ENCODE results near the gene HYAL1. TPM values are rescaled to one million over a fixed set of nuclear protein-coding genes. Genes with fewer than 3 reads are reported as not detected.
"Not testable (repeated sequence)": the region's sequence is repeated elsewhere in the genome, so short reads cannot be mapped to it uniquely, and the experiment has no call there.

Gene HYAL1
- total RNA-seq, 2 experiments from 2014 or later: 0.35 TPM; not detected in 1

DNA sequence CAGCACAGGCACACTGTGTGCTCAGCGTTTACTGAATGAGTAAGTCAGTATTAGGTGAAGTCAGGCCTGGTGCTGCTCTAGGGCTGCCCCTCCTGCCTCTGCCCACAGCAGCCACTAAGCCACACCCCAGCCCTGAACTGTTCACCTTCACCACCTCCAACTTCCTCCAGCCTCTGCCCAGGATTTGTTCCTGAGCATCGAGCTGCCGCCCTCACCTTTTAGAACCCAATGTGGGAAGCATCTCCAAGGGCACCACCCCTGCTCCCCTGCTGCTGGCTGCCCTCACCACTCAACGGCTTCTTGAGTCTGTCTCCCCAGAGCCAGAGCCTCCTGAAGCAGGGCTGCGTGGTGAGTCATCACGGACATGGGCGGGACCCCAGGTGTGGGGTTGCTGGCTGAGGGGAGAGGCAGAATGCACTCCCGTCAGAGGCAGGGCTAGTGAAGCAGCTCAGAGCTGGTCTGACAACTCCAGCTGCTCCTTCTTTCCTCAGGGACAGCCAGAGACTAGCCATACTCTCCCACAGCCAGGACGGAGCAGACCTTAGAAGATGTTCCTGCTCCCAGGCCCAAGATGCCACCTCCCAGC is 13.4 kb upstream of the HYAL1 start:
- Mint-ChIP-seq H3K4me1 (peaks cover 30% of the 10 kb centered on the region), H3K4me3 (peak overlapping the region; percentile 46), H3K9me3 (no peaks in the 10 kb centered on the region), H3K27ac (peak overlapping the region; percentile 55), H3K36me3 (peaks cover 5% of the 10 kb centered on the region), H3K27me3 (no peaks in the 10 kb centered on the region)
- peak; percentile 69 for DNase-seq

DNA sequence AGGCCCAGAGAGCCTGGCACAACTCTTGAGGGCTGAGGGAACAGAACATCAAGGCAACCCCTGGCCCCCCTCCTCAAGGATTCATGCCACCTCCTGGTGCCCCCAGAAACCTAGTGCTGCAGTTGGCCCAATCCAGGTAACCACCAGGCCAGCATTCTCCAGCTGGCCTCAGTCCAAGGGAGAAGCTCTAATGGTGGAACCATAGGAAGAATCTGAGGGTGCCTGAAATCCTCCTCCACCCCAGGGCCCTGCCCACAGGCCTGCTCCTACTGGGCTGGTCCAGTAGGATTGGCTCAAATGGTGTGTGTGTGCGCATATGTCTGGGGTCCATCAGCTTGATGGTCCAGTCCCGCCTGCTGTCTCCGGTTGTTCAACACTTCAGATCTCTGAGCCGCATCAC is 11.4 kb upstream of the HYAL1 start:
- no peak overlapping the region for H3K4me3 Mint-ChIP-seq
- H3K9me3 Mint-ChIP-seq: no peaks in the 10 kb centered on the region
- peaks cover 25% of the 10 kb centered on the region for H3K4me1 Mint-ChIP-seq
- no peak for DNase-seq
- H3K36me3 Mint-ChIP-seq: peaks cover 3% of the 10 kb centered on the region
- no peak overlapping the region for H3K27ac Mint-ChIP-seq
- H3K27me3 Mint-ChIP-seq: no peaks in the 10 kb centered on the region

DNA sequence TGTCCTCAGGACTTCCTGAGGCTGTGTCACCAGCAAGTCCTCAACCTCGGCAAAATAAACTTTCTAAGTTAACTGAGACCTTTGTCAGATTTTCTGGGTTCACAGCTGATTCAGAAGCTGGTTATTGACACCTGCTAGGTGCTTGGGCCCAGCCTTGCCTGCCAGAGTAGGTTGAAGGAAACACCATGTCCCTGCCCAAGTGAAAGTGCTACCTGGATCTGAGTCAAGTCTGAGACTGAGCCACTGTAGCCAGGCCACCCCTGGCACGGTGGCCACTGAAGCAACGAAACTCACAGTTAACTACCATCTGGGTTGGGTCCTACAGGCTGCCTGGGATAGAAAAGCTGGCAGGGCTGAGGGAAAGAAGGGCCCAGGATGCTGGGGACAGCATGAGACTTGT is 11.0 kb upstream of the HYAL1 start:
- peaks cover 3% of the 10 kb centered on the region for H3K36me3 Mint-ChIP-seq
- H3K4me1 Mint-ChIP-seq: peaks cover 22% of the 10 kb centered on the region
- H3K27ac Mint-ChIP-seq: no peak overlapping the region
- no peaks in the 10 kb centered on the region for H3K9me3 Mint-ChIP-seq
- no peak for DNase-seq
- H3K4me3 Mint-ChIP-seq: no peak overlapping the region
- no peaks in the 10 kb centered on the region for H3K27me3 Mint-ChIP-seq

DNA sequence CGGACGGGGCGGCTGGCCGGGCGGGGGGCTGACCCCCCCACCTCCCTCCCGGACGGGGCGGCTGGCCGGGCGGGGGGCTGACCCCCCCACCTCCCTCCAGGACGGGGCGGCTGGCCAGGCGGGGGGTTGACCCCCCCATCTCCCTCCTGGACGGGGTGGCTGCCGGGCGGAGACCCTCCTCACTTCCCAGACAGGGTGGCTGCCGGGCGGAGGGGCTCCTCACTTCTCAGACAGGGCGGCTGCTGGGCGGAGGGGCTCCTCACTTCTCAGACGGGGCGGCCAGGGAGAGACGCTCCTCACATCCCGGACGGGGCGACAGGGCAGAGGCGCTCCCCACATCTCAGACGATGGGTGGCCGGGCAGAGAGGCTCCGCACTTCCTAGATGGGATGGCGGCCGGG is 8.7 kb upstream of the HYAL1 start:
- not testable (repeated sequence) for H3K36me3 Mint-ChIP-seq, DNase-seq, H3K4me3 Mint-ChIP-seq, H3K27me3 Mint-ChIP-seq, H3K27ac Mint-ChIP-seq, H3K9me3 Mint-ChIP-seq
- H3K4me1 Mint-ChIP-seq: peaks cover 13% of the 10 kb centered on the region

DNA sequence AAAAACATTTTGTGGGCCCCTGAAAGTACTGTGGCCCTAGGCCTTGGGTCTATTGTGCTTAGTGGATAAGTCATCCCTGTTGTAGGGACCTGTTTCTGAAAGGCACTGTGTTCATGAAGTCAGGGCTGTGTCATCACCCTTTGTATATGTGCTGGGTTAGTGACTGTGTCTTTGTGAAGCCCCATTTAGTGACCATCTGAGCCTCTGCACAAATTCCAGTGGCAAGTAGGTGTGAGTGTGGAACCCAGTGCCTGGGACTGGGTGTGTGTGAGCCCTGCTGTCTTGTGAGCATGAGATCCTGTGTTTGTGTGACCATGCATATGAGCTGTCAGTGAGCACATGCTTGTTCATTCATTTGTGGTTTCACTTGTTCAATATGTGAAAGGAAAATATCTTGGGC is 1.2 kb upstream of the HYAL1 start:
- Mint-ChIP-seq H3K4me1 (peaks cover 17% of the 10 kb centered on the region), H3K4me3 (no peak overlapping the region), H3K36me3 (no peaks in the 10 kb centered on the region), H3K9me3 (peaks cover 1% of the 10 kb centered on the region), H3K27me3 (no peaks in the 10 kb centered on the region), H3K27ac (no peak overlapping the region)
- DNase-seq: no peak

DNA sequence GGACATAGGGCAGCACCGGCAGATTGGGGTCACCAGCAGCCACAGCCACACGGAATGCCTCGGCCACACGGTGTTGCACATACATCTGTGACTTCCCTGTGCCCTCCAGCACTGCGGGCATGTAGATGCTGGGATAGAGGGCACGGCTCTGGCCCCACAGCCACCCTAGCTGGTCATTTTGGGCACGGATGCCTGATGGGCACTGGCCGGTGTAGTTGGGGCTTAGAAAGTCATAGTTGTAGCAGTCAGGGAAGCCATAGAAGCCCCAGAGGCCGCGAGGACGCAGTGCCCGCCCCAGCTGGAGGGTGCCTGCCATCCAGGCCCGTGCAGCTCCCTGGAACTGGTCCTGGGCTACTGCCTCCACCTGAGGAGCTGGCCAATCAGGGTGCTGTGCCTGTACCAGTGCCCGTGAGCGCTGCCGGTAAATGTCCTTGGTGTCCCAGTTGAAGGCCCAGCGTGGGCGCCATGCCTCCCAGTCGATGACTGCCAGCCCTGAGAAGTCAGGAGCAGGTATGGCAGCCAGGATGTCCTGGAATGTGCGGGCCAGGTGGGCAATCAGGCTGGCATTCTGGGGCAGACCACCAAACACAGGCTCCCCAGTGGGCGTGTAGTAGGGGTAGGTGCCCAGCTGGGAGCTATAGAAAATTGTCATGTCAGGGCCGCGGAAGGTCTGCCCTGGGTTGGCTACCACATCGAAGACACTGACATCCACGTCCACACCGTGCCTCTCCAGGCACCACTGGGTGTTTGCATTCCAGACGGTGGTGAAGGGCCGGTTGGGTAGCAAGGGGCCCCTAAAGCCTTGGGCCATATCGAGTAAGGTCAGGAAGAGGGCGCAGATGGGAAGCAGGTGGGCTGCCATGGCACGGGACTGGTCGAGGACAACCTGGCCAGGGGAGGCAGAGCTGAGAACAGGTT is 1.0 kb downstream of the HYAL1 start:
- Mint-ChIP-seq H3K4me3 (no peak overlapping the region), H3K27me3 (no peaks in the 10 kb centered on the region), H3K36me3 (no peaks in the 10 kb centered on the region), H3K27ac (no peak overlapping the region), H3K4me1 (peaks cover 23% of the 10 kb centered on the region), H3K9me3 (no peaks in the 10 kb centered on the region)
- DNase-seq: no peak

DNA sequence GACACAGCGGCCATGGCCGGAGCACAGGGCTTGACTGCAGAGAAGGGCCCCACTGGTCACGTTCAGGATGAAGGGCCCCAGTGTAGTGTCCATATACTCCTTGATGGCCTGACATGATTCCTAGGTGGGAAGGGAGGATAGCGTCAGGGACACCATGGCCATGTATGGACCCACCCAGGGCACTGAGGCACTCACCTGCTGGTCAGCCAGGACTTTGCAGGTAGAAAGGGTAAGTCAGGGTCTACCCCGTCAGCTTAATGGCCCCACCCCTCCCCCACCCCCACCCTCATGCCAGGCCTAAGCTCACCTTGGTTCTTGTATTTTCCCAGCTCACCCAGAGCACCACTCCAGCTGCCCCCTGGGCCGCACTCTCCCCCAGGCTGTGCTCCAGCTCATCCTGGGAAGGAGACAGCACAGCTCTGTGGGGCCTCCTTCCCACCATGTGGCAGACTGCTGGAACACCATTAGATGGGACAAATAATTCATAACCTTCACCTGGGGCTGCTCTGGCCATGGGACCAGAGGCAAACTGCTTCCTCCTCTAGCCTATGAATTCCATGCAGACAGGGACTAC is 2.6 kb downstream of the HYAL1 start:
- Mint-ChIP-seq H3K9me3 (no peaks in the 10 kb centered on the region), H3K4me1 (peaks cover 23% of the 10 kb centered on the region), H3K4me3 (peak overlapping the region; percentile 92), H3K27ac (peak overlapping the region; percentile 98), H3K27me3 (no peaks in the 10 kb centered on the region), H3K36me3 (peaks cover 4% of the 10 kb centered on the region)
- DNase-seq: no peak

DNA sequence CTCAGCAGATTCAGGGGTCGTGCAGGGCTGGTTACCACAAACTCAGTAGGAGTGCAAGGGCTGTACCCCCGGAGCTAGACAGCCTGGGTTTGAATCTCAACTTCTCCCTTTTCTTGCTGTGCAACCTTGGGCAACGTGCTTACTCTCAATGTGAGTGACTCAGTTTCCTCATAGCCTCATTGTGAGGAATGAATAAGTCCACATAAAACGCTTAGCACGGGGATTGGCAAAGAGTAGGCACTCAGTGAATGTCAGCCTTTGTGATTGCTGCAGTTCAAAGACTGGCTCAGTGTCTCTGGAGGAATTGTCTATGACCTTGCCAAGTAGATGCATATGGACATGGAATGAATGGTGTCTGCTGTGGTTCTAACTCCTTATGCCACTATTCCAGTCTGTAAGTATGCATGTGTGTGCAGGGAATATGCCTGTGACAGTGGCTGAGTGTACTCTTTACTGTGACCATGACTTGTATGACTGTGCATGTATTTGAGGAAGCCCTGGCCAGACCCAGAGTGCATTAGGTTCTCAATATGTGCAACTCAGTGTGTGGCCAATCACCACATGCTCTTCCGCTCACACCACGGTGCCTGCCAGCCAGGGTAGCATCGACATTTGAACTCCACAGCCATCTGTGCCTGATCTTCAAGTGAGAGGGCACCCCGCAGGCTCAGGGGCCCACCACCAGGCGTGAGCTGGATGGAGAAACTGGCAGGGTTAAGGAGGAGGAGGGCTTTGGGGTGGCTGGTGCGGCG is 3.3 kb downstream of the HYAL1 start:
- H3K27ac Mint-ChIP-seq: peak overlapping the region; percentile 98
- H3K4me3 Mint-ChIP-seq: peak overlapping the region; percentile 92
- H3K36me3 Mint-ChIP-seq: peaks cover 4% of the 10 kb centered on the region
- H3K4me1 Mint-ChIP-seq: peaks cover 23% of the 10 kb centered on the region
- no peak for DNase-seq
- H3K9me3 Mint-ChIP-seq: no peaks in the 10 kb centered on the region
- H3K27me3 Mint-ChIP-seq: no peaks in the 10 kb centered on the region

DNA sequence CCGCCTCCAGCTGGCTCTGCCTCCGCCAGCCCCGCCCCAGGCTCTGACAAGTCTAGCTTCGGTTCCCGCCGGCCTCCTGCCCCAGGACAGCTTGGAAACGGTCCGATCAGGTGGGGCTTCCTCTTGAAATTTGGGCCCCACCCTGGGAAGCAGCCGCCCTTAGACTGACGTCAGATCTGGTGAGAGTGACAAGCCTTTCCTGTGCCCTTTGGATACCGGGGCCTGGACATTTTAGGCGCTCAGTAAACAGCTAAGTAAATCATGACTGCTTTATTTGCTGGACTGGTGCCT is 3.8 kb downstream of the HYAL1 start:
- Mint-ChIP-seq H3K36me3 (peaks cover 4% of the 10 kb centered on the region), H3K4me1 (peaks cover 19% of the 10 kb centered on the region), H3K4me3 (peak overlapping the region; percentile 92), H3K9me3 (no peaks in the 10 kb centered on the region), H3K27ac (peak overlapping the region; percentile 98), H3K27me3 (no peaks in the 10 kb centered on the region)
- no peak for DNase-seq

DNA sequence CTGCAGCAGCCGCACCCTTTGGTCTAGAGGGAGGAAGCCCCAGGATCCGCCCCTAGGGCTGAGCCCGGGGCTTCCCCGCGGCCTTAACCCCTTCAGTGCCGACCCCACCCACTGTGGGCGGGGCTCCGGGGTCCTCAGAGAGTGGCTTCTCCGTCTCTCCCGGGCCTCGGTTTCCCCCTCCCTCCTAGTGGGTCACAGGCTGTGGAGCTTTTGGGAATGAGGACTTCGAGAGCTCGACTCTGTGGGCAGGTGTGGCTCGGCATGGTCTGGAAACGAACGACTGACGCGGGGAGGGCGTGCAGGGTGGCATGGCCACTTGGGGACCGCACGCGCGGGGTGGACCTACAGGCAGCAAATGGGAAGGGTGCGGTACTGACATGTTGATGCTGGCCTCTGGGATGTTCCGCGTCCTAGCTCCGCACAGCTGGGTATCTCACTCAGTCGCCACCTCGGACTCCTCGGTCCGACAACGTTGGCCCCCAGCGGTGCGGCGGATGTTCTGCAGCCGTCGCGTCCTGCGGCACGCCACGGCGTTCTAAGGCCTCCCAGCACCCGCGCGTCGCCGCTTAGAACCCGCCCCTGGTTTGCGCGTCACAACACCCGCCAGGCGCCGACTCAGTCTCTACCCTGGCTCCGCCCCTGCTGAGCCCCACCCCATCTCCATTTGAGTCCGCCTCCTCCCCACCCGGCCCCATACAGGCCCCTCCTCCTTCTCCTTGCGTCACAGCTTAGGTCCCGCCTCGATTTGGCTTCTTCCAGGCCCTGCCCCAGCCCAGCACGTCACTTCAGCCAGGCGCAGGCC is 4.3 kb downstream of the HYAL1 start, which contains the start of the genes HYAL3 and NAA80:
Gene HYAL3, minus strand, starts transcription at position 570 of the 802 bp plus-strand sequence. CDS start 3,803 bp downstream, outside the sequence.
Gene NAA80, minus strand, starts transcription at position 570 of the 802 bp plus-strand sequence. CDS start 1,942 bp downstream, outside the sequence.
- peaks cover 17% of the 10 kb centered on the region for H3K4me1 Mint-ChIP-seq
- DNase-seq: peak; percentile 99
- peaks cover 4% of the 10 kb centered on the region for H3K36me3 Mint-ChIP-seq
- peak within 1 kb of the TSS; percentile 98 for H3K27ac Mint-ChIP-seq
- H3K4me3 Mint-ChIP-seq: peak within 1 kb of the TSS; percentile 92
- H3K9me3 Mint-ChIP-seq: no peaks in the 10 kb centered on the region
- H3K27me3 Mint-ChIP-seq: no peaks in the 10 kb centered on the region

DNA sequence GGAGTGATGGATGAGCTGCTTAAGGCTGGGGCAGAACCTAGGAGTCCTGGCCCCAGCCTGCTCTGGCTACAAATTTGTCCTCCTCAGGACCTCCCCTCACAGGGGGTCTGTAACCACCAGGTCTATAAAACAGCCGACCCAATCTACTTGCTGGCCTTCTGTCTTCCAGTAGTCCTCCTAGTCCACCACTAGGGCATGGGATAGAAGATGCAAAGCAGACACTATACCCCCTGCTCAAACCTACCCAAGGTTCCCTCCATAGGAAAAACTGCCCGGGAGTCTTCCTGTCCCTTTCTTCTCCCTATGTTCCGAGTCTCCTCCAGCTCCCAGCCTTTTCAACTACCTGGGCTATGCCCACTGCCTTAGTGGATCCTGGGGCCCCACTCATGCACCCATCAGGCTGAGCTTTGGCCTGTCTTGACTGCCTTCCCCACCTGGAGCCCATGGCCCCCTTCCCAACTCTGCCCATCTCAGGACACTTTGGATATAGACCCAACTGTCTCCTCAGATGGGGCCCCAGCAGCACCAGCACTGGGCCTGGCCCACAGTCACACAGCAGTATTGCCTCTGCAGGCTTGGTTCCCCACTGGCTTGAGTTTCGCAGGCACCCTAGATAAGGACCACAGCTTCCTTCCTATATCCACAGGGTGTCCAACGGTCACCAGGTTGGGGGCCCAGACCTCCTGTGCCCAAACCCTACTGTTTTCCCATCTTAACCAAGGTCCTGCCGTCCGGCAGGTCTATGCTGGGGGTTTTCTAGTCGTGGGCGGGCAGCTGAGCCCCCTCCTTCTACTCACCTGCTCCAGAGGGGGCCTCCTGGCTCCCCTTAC is 5.3 kb downstream of the HYAL1 start:
- peak overlapping the region; percentile 92 for H3K4me3 Mint-ChIP-seq

DNA sequence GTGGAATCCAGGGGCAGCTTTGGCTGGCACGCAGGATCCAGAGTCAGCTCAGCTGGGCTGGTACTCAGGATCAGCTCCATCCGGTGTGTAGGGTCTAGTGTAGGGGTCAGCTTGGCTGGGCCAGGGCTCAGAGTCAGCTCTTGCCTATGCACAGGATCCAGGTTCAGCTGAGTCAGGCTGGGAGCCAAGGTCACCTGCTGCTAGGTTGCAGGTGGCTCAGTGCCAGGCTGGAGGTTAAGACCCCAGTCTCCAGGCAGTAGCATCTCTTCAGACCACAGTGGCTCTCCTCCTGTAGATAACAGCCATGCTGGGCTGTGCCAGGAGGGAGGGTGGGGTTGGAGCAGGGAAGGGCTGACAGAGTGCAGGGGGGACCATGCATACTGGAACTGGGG is 6.0 kb downstream of the HYAL1 start:
- Mint-ChIP-seq H3K4me1 (peaks cover 23% of the 10 kb centered on the region), H3K9me3 (no peaks in the 10 kb centered on the region), H3K27me3 (no peaks in the 10 kb centered on the region), H3K36me3 (peaks cover 4% of the 10 kb centered on the region), H3K27ac (no peak overlapping the region), H3K4me3 (no peak overlapping the region)
- DNase-seq: no peak

More for the DNA sequence above, 5.3 kb downstream of the HYAL1 start:
- H3K27me3 Mint-ChIP-seq: no peaks in the 10 kb centered on the region
- H3K9me3 Mint-ChIP-seq: no peaks in the 10 kb centered on the region
- peaks cover 17% of the 10 kb centered on the region for H3K4me1 Mint-ChIP-seq
- peaks cover 4% of the 10 kb centered on the region for H3K36me3 Mint-ChIP-seq
- peak overlapping the region; percentile 98 for H3K27ac Mint-ChIP-seq
- DNase-seq: no peak

DNA sequence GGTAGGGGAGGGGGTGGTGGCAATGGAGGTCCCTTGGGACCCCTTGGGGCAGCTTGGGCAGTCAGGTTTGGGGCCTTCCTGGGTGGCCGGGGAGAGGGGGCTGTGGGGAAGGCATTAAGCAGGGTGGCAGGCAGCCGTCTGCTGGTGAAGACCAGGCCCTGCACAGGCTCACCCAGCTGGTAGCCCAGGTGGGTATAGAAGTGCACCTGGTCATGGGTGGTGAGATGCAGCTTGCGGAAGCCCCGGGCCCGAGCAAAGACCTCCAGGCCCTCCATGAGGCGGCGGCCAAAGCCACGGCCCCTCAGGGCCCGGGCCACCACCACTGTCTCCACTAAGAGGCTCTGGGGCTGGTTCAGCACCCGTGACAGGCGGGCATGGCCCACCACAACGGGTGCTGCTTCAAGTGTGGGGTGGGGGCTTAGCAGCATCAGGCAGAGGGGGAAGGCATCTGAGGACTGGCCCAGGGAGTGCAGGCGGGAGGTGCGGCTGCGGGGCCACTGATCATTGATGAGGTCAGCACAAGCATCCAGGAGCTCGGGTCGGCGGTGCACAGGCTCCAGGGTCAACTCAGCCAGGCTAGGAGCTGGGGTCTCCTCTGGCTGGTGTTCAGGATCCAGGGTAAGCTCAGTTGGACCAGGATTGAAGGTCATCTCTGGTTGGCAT is 6.5 kb downstream of the HYAL1 start:
- Mint-ChIP-seq H3K4me3 (no peak overlapping the region), H3K9me3 (no peaks in the 10 kb centered on the region), H3K36me3 (peaks cover 4% of the 10 kb centered on the region), H3K27ac (no peak overlapping the region), H3K27me3 (no peaks in the 10 kb centered on the region), H3K4me1 (peaks cover 23% of the 10 kb centered on the region)
- DNase-seq: no peak
